ENCODE results near the gene ENPP7. TPM values are rescaled to one million over a fixed set of nuclear protein-coding genes. Genes with fewer than 3 reads are reported as not detected.

ENPP7 gene
- total RNA-seq, 1 experiment from 2014 or later, result not detected

GRCh38 chr17:79746889-79747507 lies 16.3 kb downstream of the ENPP7 start:
- ChIA-PET RAD21 (ENCODE audit: low non-redundant PET in 1 of 2, low total read pairs in 2 of 2, uncharacterized antibody in 2 of 2, unreplicated experiment in 2 of 2) (interaction anchor here in 1 of 2 experiments (1.2 kb wide), 1 partner anchor 89 kb away, joined by 5 read pairs; no protein-coding TSS in a partner anchor), CTCF (interaction anchor here (0.6 to 3.5 kb wide), 6 partner anchors 31 to 261 kb away, joined by 3 to 12 read pairs (median 7); no protein-coding TSS in a partner anchor), POLR2A (no interaction called here)
- ATAC-seq (no peak), DNase-seq (ENCODE audit: low read depth, low spot score) (no peak)
- TF ChIP-seq EZH2 (IDR thresholded peaks at IDR 0.05), result no peak
- TF ChIP-seq FOSL1 (IDR thresholded peaks at IDR 0.05; ENCODE audit: low read depth), result no peak
- TF ChIP-seq ELF1 (IDR thresholded peaks at IDR 0.05; ENCODE audit: borderline replicate concordance, low read depth), result no peak
- no peak for TF ChIP-seq ZBTB33 (IDR thresholded peaks at IDR 0.05; ENCODE audit: extremely low read depth, insufficient replicate concordance, low read length)
- TF ChIP-seq REST (IDR thresholded peaks at IDR 0.05; ENCODE audit: low read depth), result no peak
- no peak for TF ChIP-seq JUND (IDR thresholded peaks at IDR 0.05)
- no peak for TF ChIP-seq EGR1 (IDR thresholded peaks at IDR 0.05; ENCODE audit: low read depth)
- TF ChIP-seq CBX3 (IDR thresholded peaks at IDR 0.05; ENCODE audit: low read depth), result no peak
- no peak for TF ChIP-seq MAX (IDR thresholded peaks at IDR 0.05)
- no peak for TF ChIP-seq CTCF (IDR thresholded peaks at IDR 0.05 in 2 of 3, conservative IDR thresholded peaks at IDR 0.05 in 1 of 3; ENCODE audit: borderline replicate concordance in 1 of 3, insufficient read depth in 1 of 3, low read depth in 2 of 3, low read length in 2 of 3)
- no peak overlapping the region for H2AFZ ChIP-seq (ENCODE audit: low read depth, low read length, poor library complexity, severe bottlenecking)
- no peaks in the 10 kb centered on the region for H3K9me3 ChIP-seq (ENCODE audit: control insufficient read depth in 1 of 2, insufficient read depth in 1 of 2, low read depth in 1 of 2, low read length in 2 of 2)
- no peak overlapping the region for H3K4me3 ChIP-seq (replicated peaks in 1 of 2; ENCODE audit: low read depth in 1 of 2, low read length in 2 of 2)
- peaks cover 14 to 37% of the 10 kb centered on the region in 2 experiments; a peak in 3 of 4 replicates for H3K4me1 ChIP-seq (ENCODE audit: control insufficient read depth in 1 of 2, insufficient read depth in 2 of 2, low read length in 2 of 2)
- H4K20me1 ChIP-seq (ENCODE audit: insufficient read depth), result no peaks in the 10 kb centered on the region
- no peaks in the 10 kb centered on the region for H3K9me2 ChIP-seq (ENCODE audit: insufficient read depth)
- intact Hi-C loops (cut with micrococcal nuclease), result no loop called here
- H3K9ac ChIP-seq (ENCODE audit: low read length), result no peak overlapping the region
- H3K36me3 ChIP-seq (ENCODE audit: control insufficient read depth in 1 of 2, insufficient read depth in 2 of 2, low read length in 2 of 2), result no peaks in the 10 kb centered on the region
- no peak overlapping the region for H3K27ac ChIP-seq (ENCODE audit: low read depth, low read length)
- H3K4me2 ChIP-seq (ENCODE audit: low read length), result no peak overlapping the region
- H3K79me2 ChIP-seq (ENCODE audit: insufficient read depth, low read length), result no peaks in the 10 kb centered on the region
- no peaks in the 10 kb centered on the region for H3K27me3 ChIP-seq (ENCODE audit: insufficient read depth, low read length)
- BruUV-seq (replicated peaks), result no TSS peak
